IMR-90 (cell line): Measurements from ENCODE around the gene PSMA7.

Experiments used
- BHLHE40 ChIP-seq: fragments of 150-350 bp; IDR thresholded peaks from 2 replicates; pipeline ENCODE4 v1.6.1; 2016; ENCODE audit warnings: mild to moderate bottlenecking, low read depth, low read length
- CEBPB ChIP-seq: IDR thresholded peaks from 2 replicates; pipeline ENCODE4 v1.6.1; 2012; ENCODE audit warnings: low read depth, low read length, improper control_type of control experiment
- CTCF ChIP-seq: conservative IDR thresholded peaks from 2 replicates; pipeline ENCODE4 v1.5.1; 2012; ENCODE audit warnings: mild to moderate bottlenecking, low read depth, low read length, improper control_type of control experiment
- MXI1 ChIP-seq: IDR thresholded peaks from 2 replicates; pipeline ENCODE4 v1.6.1; 2012; ENCODE audit warnings: low read depth, mild to moderate bottlenecking, low read length, moderate library complexity, borderline replicate concordance
- NFE2L2 ChIP-seq: fragments of 150-350 bp; IDR thresholded peaks from 2 replicates; pipeline ENCODE4 v1.6.1; 2016; ENCODE audit warnings: low read depth, mild to moderate bottlenecking, low read length
- POLR2A ChIP-seq: IDR thresholded peaks from 2 replicates; pipeline ENCODE4 v1.6.1; 2012; ENCODE audit warnings: mild to moderate bottlenecking, low read depth, low read length

- TF ChIP-seq CEBPB (no peak), CTCF (no peak), NFE2L2 (no peak), POLR2A (no peak), MXI1 (no peak), BHLHE40 (no peak)
Measured at GRCh38 chr20:62131560-62132320, 11.5 kb downstream of the PSMA7 start.
